ENCODE measurements around the gene C2CD4C.

- TF ChIP-seq CTCF (IDR thresholded peaks at IDR 0.05) = no peak
- TF ChIP-seq POLR2A (IDR thresholded peaks at IDR 0.05) = no peak
Measured at GRCh38 chr19:362683-363082, 46.3 kb downstream of the C2CD4C start.

All from uterus (tissue), 2 donors.